GM13976 (cell line): ENCODE results near the gene FAT3.

Experiments
- DNase-seq: peaks from one replicate; pipeline ENCODE4 v3.0.0; 2012; ENCODE audit warnings: low spot score
- in situ Hi-C: fragments of 300-500 bp; cut with MboI; formaldehyde crosslinking; loops from one replicate; pipeline ENCODE4 v1.12.0; 2022; ENCODE audit warnings: low sequenced_read_pairs, mixed read lengths, inconsistent platforms; ENCODE audit not compliant: unreplicated experiment
- TF ChIP-seq, protein P1 (sequence below): IDR thresholded peaks from 2 replicates; pipeline ENCODE4 v1.5.1; 2012; ENCODE audit warnings: borderline replicate concordance, mild to moderate bottlenecking; ENCODE audit not compliant: insufficient read depth; ENCODE audit errors: extremely low read depth, missing control alignments, control extremely low read depth

Gene FAT3

DNA sequence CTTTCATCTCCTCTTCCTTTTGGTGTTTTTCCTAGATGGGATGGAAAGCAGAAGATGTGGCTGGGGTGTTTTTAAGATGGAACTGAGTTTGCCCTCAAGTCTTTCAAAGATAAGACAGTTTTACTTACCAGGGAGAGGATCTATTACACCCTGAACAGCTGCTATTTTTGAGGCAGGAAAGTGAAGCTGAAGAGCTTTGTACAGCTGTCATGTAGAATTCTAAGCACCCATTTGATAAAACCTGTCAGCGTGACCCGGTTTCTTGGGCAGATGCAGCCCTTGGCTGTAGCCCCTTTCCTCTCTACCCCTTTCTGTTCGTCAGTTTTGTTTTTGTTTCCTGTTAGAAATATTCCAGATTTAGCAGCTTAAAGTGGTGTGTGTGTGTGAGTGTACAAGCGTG lies 35.2 kb downstream of the FAT3 start:
- TF ChIP-seq, protein P1, sequence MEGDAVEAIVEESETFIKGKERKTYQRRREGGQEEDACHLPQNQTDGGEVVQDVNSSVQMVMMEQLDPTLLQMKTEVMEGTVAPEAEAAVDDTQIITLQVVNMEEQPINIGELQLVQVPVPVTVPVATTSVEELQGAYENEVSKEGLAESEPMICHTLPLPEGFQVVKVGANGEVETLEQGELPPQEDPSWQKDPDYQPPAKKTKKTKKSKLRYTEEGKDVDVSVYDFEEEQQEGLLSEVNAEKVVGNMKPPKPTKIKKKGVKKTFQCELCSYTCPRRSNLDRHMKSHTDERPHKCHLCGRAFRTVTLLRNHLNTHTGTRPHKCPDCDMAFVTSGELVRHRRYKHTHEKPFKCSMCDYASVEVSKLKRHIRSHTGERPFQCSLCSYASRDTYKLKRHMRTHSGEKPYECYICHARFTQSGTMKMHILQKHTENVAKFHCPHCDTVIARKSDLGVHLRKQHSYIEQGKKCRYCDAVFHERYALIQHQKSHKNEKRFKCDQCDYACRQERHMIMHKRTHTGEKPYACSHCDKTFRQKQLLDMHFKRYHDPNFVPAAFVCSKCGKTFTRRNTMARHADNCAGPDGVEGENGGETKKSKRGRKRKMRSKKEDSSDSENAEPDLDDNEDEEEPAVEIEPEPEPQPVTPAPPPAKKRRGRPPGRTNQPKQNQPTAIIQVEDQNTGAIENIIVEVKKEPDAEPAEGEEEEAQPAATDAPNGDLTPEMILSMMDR, result no peak
- DNase-seq, result no peak
- in situ Hi-C loops, result no loop called here

GRCh38 chr11:92264350-92264749 lies 39.7 kb downstream of the FAT3 start:
- in situ Hi-C loops, result no loop called here
- no peak for DNase-seq
- TF ChIP-seq, protein P1, result no peak

DNA sequence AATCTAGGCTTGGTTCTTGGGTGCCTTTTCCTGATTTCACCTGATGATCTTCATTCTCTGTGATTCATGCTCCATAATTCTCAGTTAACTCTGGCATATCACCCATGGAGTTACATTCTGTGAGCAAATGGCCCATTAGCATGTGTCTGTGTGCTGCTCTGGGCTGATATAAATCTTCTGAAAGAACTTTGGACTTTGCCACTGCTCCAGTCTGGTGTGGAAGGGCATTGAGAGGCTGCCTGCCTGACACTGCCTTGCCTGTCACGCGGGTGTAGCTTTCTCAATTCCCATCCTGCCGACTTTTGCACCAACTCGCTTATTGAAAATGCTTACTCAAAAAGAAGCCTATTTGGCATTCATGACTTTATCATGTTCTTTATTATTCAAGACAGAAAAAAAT lies 42.2 kb downstream of the FAT3 start:
- no peak for DNase-seq
- in situ Hi-C loops, result no loop called here
- TF ChIP-seq, protein P1, result no peak

GRCh38 chr11:92267278-92267677 lies 42.7 kb downstream of the FAT3 start:
- no peak for DNase-seq
- in situ Hi-C loops, result no loop called here

DNA sequence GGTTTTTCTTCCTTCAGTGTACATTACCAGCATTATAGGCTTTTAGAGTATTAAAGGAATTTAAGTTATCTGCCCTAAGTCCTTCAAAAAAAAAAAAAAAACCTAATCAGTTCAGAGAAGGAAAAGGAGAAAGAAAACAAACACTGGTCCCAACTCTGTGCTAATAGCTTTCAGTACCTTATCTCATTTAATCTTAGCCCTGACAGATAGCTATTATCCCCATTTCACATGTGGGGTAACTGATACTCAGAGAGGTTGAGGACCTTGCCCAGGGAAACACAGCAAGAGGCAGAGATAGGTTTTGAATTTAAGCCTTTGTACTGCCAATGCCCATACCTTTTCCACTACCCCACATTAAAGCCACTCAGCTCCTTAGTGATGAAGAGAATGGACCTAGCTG lies 43.4 kb downstream of the FAT3 start:
- in situ Hi-C loops, result no loop called here
- no peak for DNase-seq
- TF ChIP-seq, protein P1, result no peak

More at GRCh38 chr11:92267278-92267677, 42.7 kb downstream of the FAT3 start:
- TF ChIP-seq, protein P1, result no peak

DNA sequence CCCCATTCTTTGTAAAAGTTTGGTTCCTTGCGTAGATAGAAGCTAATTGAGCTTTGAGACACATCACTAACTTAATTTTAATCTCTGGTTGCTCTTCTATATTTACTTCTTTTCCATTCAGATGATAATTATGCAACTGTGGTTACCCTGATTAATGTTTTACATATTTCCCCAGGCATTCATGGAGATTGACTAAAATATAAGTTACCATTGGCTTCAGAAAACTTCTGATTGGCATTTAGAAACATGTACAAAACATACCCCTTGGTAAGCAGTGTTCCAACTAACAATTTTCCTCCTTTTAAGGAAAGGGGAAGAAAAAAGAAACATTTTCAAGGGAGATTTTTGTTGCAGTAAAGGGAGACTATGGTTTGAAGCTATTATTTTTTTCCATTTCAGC lies 43.9 kb downstream of the FAT3 start:
- in situ Hi-C loops, result no loop called here
- TF ChIP-seq, protein P1, result no peak
- no peak for DNase-seq

DNA sequence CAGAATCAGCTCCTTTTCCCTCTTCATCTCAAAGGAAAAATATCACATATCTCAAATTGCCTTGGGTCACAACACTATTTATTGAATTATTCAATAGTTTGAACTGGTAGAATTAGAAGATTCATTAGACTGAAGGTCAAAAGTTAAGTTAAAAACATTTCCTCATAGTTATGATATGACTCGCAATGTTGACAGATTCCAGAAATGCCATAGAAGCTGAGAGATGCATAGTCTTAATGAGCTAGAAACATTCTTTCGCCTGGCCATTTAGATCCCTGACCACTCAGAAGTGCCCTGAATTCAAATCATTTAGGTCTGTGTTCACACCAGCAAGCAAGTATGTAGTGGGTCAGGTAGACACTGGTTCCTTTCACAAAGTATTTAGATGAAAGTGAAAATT lies 44.4 kb downstream of the FAT3 start:
- no peak for DNase-seq
- TF ChIP-seq, protein P1, result no peak
- in situ Hi-C loops, result no loop called here
